IMR-90 (cell line): ENCODE measurements around the gene EGFL7. TPM values are rescaled to one million over a fixed set of nuclear protein-coding genes. Genes with fewer than 3 reads are reported as not detected.

Experiments
- ATAC-seq: fragments of 200-7000 bp; cut with Tn5 transposase; 2 replicates; pipeline ENCODE4 v1.9.1; 2020; ENCODE audit warnings: low read depth, mild to moderate bottlenecking, moderate library complexity
- BruUV-seq: library from RNA; stranded (reverse); fragments of 400-500 nt; replicated peaks from 2 replicates; lab custom pipeline; 2021; lab: Mats Ljungman, UMichigan
- CTCF ChIA-PET: fragments of 300-600 bp; formaldehyde crosslinking; extraction: SDS; loops from one replicate; lab custom pipeline; 2021; ENCODE audit warnings: antibody characterized with exemption; lab: Yijun Ruan, JAX
- POLR2A ChIA-PET: fragments of 300-600 bp; sonication (Branson Sonifier 250); formaldehyde crosslinking; loops from one replicate; lab custom pipeline; 2022; ENCODE audit warnings: antibody characterized with exemption; ENCODE audit not compliant: unreplicated experiment; lab: Charles Lee
- DNase-seq: peaks from one replicate; pipeline ENCODE4 v3.0.0; 2013
- H2AFZ ChIP-seq: replicated peaks from 2 replicates; pipeline ENCODE3; 2013; ENCODE audit warnings: low read length, mild to moderate bottlenecking; ENCODE audit not compliant: poor library complexity
- H2AK5ac ChIP-seq: 2 replicates; pipeline ENCODE4 v1.6.1; 2013; ENCODE audit warnings: low read depth, low read length, inconsistent platforms
- H2AK9ac ChIP-seq: replicated peaks from 2 replicates; pipeline ENCODE3; 2013; ENCODE audit warnings: mild to moderate bottlenecking, low read depth, low read length, moderate library complexity; ENCODE audit not compliant: poor library complexity
- H2BK120ac ChIP-seq: 2 replicates; pipeline ENCODE4 v1.6.1; 2013; ENCODE audit warnings: low read depth, low read length, inconsistent platforms
- H2BK15ac ChIP-seq: 3 replicates; pipeline ENCODE4 v1.6.1; 2013; ENCODE audit warnings: low read depth, low read length, inconsistent platforms
- H2BK20ac ChIP-seq: 2 replicates; pipeline ENCODE4 v1.6.1; 2013; ENCODE audit warnings: low read depth, mild to moderate bottlenecking, inconsistent platforms, low read length, moderate library complexity
- H2BK5ac ChIP-seq: 2 replicates; pipeline ENCODE4 v1.6.1; 2013; ENCODE audit warnings: mild to moderate bottlenecking, low read depth, low read length, inconsistent platforms; ENCODE audit not compliant: poor library complexity, severe bottlenecking
- H3K14ac ChIP-seq: replicated peaks from 2 replicates; pipeline ENCODE4 v1.6.1; 2013; ENCODE audit warnings: low read depth, low read length, inconsistent platforms
- H3K18ac ChIP-seq: 2 replicates; pipeline ENCODE4 v1.6.1; 2013; ENCODE audit warnings: low read depth, low read length, control low read depth
- H3K23ac ChIP-seq: 2 replicates; pipeline ENCODE4 v1.6.1; 2013; ENCODE audit warnings: low read depth, low read length, inconsistent platforms
- H3K27ac ChIP-seq: 2 replicates; pipeline ENCODE4 v1.5.1; 2013; ENCODE audit warnings: mild to moderate bottlenecking, control low read depth, low read length; ENCODE audit not compliant: insufficient read depth
- H3K27me3 ChIP-seq: 2 replicates; pipeline ENCODE4 v1.6.1; 2013; ENCODE audit warnings: low read length; ENCODE audit not compliant: control insufficient read depth, insufficient read depth
- H3K36me3 ChIP-seq: 2 replicates; pipeline ENCODE4 v1.6.1; 2013; ENCODE audit warnings: low read length, mixed read lengths; ENCODE audit not compliant: control insufficient read depth, insufficient read depth
- H3K4ac ChIP-seq: 2 replicates; pipeline ENCODE4 v1.6.1; 2013; ENCODE audit warnings: low read depth, low read length, inconsistent platforms
- H3K4me1 ChIP-seq: 2 replicates; pipeline ENCODE4 v1.6.1; 2013; ENCODE audit warnings: low read length, mixed read lengths; ENCODE audit not compliant: control insufficient read depth, insufficient read depth
- H3K4me2 ChIP-seq: 2 replicates; pipeline ENCODE4 v1.6.1; 2013; ENCODE audit warnings: low read depth, mild to moderate bottlenecking, control low read depth, low read length, moderate library complexity
- H3K4me3 ChIP-seq: 2 replicates; pipeline ENCODE4 v1.5.1; 2013; ENCODE audit warnings: low read depth, mild to moderate bottlenecking, control low read depth, low read length, moderate library complexity; ENCODE audit not compliant: insufficient read depth
- H3K56ac ChIP-seq: 2 replicates; pipeline ENCODE4 v1.6.1; 2013; ENCODE audit warnings: low read length, inconsistent platforms; ENCODE audit not compliant: insufficient read depth; ENCODE audit errors: extremely low read depth
- H3K79me1 ChIP-seq, 2 experiments: 2 replicates each; pipeline ENCODE4 v1.6.1; 2013; ENCODE audit warnings: low read length in 2 of 2, inconsistent platforms in 1 of 2, low read depth in 1 of 2
- H3K9ac ChIP-seq: 2 replicates; pipeline ENCODE4 v1.6.1; 2013; ENCODE audit warnings: low read depth, low read length, control low read depth
- H3K9me1 ChIP-seq: 2 replicates; pipeline ENCODE4 v1.6.1; 2013; ENCODE audit warnings: low read length, inconsistent platforms; ENCODE audit not compliant: insufficient read depth
- H3K9me3 ChIP-seq: 2 replicates; pipeline ENCODE4 v1.6.1; 2013; ENCODE audit warnings: low read length; ENCODE audit not compliant: control insufficient read depth, insufficient read depth
- H4K20me1 ChIP-seq: 2 replicates; pipeline ENCODE4 v1.6.1; 2013; ENCODE audit warnings: low read length, inconsistent platforms; ENCODE audit not compliant: insufficient read depth
- H4K5ac ChIP-seq: 2 replicates; pipeline ENCODE4 v1.6.1; 2013; ENCODE audit warnings: mild to moderate bottlenecking, low read depth, low read length, control low read depth
- H4K8ac ChIP-seq, 2 experiments: 2 replicates each; pipeline ENCODE4 v1.6.1; 2013; ENCODE audit warnings: low read depth in 2 of 2, low read length in 2 of 2, control low read depth in 1 of 2, inconsistent platforms in 1 of 2
- H4K91ac ChIP-seq: 2 replicates; pipeline ENCODE4 v1.6.1; 2013; ENCODE audit warnings: low read depth, low read length, inconsistent platforms; ENCODE audit not compliant: insufficient read depth
- CEBPB ChIP-seq: IDR thresholded peaks from 2 replicates; pipeline ENCODE4 v1.6.1; 2012; ENCODE audit warnings: low read depth, low read length, improper control_type of control experiment
- FOS ChIP-seq: fragments of 150-350 bp; IDR thresholded peaks from 2 replicates; pipeline ENCODE4 v1.6.1; 2016; ENCODE audit warnings: low read depth, low read length
- WGBS, 2 experiments: methylation state at CpG; one replicate each; pipeline versions ENCODE4 v1.1.5 to v1.1.7; 2013; ENCODE audit warnings: missing lambda C conversion rate in 2 of 2; ENCODE audit not compliant: insufficient read length in 1 of 2; ENCODE audit errors: extremely low coverage in 2 of 2; 5-methylcytosine and 5-hydroxymethylcytosine counted together
- dilution Hi-C: fragments of 300-500 bp; cut with HindIII; formaldehyde crosslinking; loops from one replicate; pipeline ENCODE4 v1.14.3; 2018; ENCODE audit warnings: low sequenced_read_pairs; ENCODE audit not compliant: unreplicated experiment
- in situ Hi-C: fragments of 300-500 bp; cut with MboI; formaldehyde crosslinking; loops from 3 replicates; pipeline ENCODE4 v1.14.3; 2019; ENCODE audit warnings: low sequenced_read_pairs, inconsistent platforms, mixed read lengths
- intact Hi-C: fragments of 100-400 bp; cut with micrococcal nuclease; formaldehyde crosslinking; loops from 2 replicates; pipeline ENCODE4 v1.10.0; 2022
- polyA plus RNA-seq, 3 experiments: library from polyadenylated mRNA; depleted of rRNA; stranded (reverse); fragments of >200 nt; gene quantifications; 2 replicates each; pipeline ENCODE4 v1.2.3, GENCODE V29; 2012; ENCODE audit warnings: low replicate concordance in 1 of 3
- total RNA-seq: library from RNA; depleted of rRNA; stranded (reverse); fragments of >200 nt; gene quantifications from 2 replicates; pipeline ENCODE4 v1.2.3, GENCODE V29; 2012

Gene EGFL7
- total and polyA plus RNA-seq, 2 of the 4 experiments (the other 2 are of a cell fraction) = 2.2 to 10.4 TPM

DNA sequence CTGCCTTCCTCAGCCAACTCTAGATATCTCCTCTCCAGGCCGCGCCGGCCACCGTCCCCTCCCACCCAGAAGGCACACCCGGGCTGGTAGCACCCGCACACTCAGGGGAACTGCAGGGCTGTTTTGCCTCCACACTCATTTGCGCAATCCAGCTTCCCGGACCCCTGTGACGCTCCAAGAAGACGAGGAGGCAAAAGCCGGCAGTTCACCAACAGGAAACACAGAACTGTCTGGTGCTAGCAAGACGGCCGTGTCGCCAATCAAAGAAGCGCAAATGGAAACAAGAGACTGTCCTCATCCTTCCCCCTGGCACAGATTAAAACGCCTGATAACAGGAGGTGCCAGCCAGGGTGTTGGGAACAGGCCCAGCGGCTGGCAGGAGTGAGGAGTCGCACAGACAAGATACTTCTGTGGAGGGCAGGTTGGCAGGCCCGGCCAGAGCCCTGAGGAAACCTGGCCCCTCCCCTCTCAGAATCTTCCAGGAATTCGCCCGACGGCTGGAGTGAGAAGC is 16.8 kb downstream of the EGFL7 start:
- POLR2A ChIA-PET = no interaction called here
- no TSS peak for BruUV-seq
- no peak overlapping the region for H3K9ac ChIP-seq
- no peak overlapping the region for H3K4me2 ChIP-seq
- no peak overlapping the region for H4K91ac ChIP-seq
- no peaks in the 10 kb centered on the region for H3K9me1 ChIP-seq
- no peaks in the 10 kb centered on the region for H3K27me3 ChIP-seq
- no peak overlapping the region for H3K4ac ChIP-seq
- 76% methylated on average over 15 of the region's 22 CpGs; no CpG with 5 or more reads in 1 of the 2 experiments for WGBS, 2 experiments
- H2BK20ac ChIP-seq = no peak overlapping the region
- H2AFZ ChIP-seq = no peak overlapping the region
- no peak overlapping the region for H4K8ac ChIP-seq
- no peak overlapping the region for H3K23ac ChIP-seq
- H3K9me3 ChIP-seq = no peaks in the 10 kb centered on the region
- no peak overlapping the region for H2BK120ac ChIP-seq
- H2BK5ac ChIP-seq = no peak overlapping the region
- peaks cover 14% of the 10 kb centered on the region; the same call in 1 of the 2 replicates for H4K20me1 ChIP-seq
- H4K5ac ChIP-seq = no peak overlapping the region
- H3K56ac ChIP-seq = no peak overlapping the region
- H3K18ac ChIP-seq = no peak overlapping the region
- no peak for ATAC-seq
- no peak overlapping the region for H3K4me3 ChIP-seq
- in situ Hi-C loops (no loop called here), intact Hi-C loops (no loop called here), dilution Hi-C loops (no loop called here)
- peaks cover 5 to 32% of the 10 kb centered on the region in 2 experiments; a peak in 3 of 4 replicates for H3K79me1 ChIP-seq
- CTCF ChIA-PET = interaction anchor here (0.6 kb wide), 1 partner anchor 772 kb away, joined by 3 read pairs; the partner anchor contains the start of gene CAMSAP1
- no peaks in the 10 kb centered on the region for H3K4me1 ChIP-seq
- H3K27ac ChIP-seq = no peak overlapping the region
- peaks cover 10% of the 10 kb centered on the region; the same call in 1 of the 2 replicates for H3K36me3 ChIP-seq
- no peak overlapping the region for H2BK15ac ChIP-seq
- no peak for DNase-seq
- no peak overlapping the region for H2AK5ac ChIP-seq
- H3K14ac ChIP-seq = no peak overlapping the region
- TF ChIP-seq CEBPB = peak; percentile 60
- TF ChIP-seq FOS = no peak
- peak overlapping the region; percentile 48 for H2AK9ac ChIP-seq
